Activated CD4-positive, alpha-beta T cell treated with anti-CD3 and anti-CD28 coated beads for 48 hours (primary cell): Measurements from ENCODE around the gene FCN1.
"Not testable (repeated sequence)": the region's sequence is repeated elsewhere in the genome, so short reads cannot be mapped to it uniquely, and the experiment has no call there.

Experiments used
- DNase-seq: peaks from one replicate; pipeline ENCODE4 v3.0.0-alpha.2; 2020

The FCN1 gene

GRCh38 chr9:134917431-134918373, at the start of gene FCN1:
Gene FCN1 (minus strand): TSS chr9:134917912. CDS start chr9:134917871, 41 bp downstream.
- DNase-seq, result no peak

GRCh38 chr9:134966697-134967546, 49.2 kb upstream of the FCN1 start:
- DNase-seq, result no peak

DNA sequence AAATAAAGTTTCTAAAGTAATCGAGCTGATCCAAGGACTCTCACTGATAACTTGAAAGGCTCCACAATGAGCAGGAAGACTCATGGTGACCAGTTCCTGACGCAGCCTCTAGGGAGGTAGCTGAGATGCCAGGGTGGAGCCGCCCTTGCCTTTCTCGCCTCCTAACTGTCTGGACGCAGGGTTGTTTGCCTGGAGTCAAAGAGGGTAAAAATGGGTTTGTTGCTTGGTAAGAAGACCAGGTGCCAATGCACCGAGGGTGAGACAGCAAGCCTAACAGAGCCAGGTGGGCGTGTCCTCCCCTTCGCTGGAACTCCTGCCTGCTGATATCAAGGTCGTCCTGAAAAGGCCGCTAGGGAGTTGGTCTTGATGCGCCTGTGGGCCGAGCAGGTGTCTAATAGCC, 48.6 kb upstream of the FCN1 start:
- no peak for DNase-seq

- DNase-seq, result no peak
Observed at GRCh38 chr9:134965851-134966250, 48.1 kb upstream of the FCN1 start.

DNA sequence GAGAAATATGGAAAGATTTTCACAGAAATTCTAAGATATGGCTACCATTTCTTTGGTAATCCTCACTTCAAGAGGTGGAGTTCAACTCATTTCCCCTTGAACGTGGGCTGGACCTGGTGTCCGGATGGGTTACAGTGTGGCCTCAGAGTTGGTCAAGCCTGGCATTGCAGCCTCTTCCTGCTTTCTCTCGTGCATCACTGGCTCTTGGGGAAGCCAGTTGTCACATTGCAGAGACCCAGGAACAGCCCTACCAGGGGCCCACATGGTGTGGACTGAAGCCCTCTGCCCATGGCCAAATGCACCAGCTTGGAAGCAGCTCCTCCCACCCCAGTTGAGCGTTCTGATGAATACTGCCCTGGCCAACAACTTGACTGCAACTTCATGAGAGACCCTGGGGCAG, 47.7 kb upstream of the FCN1 start:
- no peak for DNase-seq

DNA sequence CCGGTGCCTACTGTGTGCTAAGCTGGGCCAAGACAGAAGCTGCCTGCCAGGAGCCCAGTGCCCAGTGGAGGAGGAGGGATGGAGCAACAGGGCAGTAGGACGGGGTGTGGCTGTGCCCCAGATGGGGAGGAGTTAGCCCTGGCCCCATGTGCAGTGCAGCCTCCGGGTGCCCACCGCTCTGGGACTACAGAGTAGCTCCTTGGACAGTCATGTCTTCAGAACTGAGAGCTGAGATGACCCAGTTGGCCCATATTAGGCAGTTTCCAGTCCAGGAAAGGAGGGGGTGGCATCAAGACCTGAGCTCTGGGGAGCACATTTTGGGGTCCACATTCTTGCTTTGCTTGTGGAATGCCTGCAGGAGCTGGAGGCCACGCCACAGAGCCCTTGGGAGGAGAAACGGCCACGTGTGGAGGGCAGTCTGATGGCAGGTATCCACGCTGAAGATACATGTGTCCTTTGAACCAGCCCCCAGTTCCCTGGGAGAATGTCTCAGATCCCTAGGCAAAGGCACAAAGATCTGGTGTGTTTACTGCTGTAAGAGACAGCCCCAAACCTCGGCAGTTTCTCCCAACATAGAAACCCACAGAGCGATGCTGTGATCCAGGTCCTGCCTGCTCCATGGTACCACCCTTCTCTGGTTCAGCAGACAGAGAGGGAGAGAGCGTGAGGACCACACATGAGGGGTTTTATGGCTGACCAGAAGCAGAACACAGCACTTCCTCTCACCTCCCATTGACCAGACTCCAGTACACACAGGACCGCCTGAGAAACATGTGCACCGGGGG, 46.8 kb upstream of the FCN1 start:
- no peak for DNase-seq

GRCh38 chr9:134963546-134963945, 45.8 kb upstream of the FCN1 start:
- DNase-seq, result no peak

DNA sequence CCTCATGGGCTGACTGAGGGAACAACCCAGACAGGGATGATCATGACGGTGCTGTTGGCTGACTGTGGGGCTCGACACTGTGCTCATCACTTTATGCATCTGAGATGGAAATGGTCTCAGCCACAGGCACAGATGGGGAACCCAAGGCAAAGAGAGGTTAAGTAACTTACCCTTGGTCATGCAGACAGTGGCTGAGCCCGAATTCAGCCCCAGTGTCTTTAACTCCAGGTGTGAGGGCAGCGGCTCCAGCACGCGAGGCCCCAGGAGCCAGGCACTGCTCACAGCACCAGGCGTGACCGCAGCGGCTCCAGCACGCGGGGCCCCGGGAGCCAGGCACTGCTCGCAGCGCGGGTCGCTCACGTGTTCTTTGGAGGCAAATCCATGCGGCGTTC, 45.3 kb upstream of the FCN1 start:
- DNase-seq, result no peak

- no peak for DNase-seq
Observed at GRCh38 chr9:134962065-134962972, 44.6 kb upstream of the FCN1 start.

DNA sequence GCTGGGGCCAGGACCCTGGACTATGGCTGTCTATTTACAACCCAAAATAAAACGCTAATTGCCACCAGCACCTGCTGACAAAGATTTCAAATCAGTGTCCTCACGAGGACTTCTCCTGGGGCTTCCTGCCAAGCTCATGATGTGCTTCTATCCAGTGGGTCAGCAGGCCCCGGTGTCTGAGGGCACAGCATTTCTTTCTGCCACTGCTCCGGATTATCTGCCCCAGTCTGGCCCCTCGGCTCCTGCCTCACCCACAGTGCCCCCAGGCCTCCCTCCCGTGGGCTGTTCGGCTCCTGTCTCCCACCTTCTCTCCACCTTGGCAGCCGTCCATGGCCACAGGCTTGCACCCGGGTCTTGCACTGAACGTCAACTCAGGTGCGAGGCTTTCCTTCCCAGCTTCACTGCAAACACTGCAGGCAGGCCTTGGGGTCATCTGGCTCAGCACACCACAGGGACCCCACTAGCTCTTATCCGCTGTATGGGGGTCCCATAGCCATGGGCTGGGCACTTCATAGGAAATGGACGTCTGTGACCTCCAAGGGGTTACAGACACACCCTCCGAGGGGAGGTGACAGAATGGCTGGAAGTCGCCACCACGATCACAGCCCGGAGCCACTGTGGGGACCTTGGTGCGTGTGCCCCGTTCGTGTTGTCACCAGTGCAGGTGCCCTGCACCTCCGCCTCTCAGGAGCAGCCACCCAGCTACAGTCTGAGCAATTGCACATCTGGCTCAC, 43.8 kb upstream of the FCN1 start:
- no peak for DNase-seq

DNA sequence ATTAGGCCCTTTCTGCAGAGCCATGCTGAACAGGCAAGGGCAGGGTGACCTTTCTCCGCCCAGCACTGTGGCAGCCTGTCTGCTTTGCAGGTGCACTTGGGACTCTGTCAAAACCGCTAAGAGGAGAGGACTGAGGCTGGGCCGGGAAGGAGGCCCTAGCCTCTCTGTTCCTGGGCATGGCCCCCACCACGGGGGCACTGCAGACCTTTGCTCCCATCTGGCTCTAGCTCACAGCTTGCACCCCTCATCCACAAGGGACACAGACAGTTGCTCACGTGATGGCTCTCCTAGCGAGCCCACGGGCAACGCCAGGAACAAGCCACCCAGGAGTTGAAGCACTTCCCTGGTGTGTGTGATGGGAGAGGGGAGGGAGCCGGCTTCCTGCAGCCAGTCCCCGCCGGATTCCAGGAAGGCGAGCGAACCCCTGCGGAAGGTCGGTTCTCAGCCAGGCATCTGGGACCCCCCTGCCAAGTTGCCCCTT, 43.0 kb upstream of the FCN1 start:
- no peak for DNase-seq

- DNase-seq, result no peak
Observed at GRCh38 chr9:134959971-134960310, 42.2 kb upstream of the FCN1 start.

DNA sequence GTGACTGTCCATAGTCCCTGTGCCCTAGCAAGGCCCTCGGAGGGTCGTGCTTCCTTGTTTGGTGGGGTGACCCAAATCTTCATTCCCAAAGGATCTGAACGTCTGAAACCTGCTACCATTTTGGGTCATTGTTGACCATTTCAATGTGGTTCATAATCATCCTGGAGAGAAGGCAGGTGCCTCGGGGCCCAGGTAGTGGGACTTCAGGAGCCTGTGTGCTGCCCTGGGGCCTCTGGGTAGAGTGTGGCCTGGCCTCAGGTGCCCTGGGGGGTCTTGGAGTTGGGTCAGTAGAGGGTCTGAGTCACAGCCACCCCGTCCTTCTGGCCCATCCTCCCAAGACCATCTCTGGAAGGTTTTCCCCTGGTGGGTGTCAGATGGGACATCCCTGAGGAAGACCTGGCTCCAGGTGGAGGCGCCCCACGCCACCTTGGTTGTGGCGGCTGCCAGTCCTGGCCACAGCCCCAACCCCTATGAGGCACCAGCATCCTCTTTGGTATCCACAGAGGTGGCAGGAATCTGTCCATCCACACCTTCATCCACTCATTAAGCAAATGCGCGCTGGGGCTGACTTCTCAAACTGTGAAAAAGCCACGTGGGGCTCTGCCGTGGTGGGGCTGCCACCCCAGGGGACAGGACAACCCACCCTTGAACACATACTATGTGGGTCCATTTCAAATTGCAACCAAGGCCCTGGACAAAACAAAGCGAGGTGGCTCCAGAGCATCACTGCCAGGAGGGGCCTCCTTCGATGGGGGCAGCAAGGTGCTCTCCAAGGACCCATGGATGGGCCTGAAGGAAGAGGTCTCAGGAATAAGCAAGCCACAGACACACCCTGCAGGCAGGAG, 41.6 kb upstream of the FCN1 start:
- DNase-seq, result no peak

DNA sequence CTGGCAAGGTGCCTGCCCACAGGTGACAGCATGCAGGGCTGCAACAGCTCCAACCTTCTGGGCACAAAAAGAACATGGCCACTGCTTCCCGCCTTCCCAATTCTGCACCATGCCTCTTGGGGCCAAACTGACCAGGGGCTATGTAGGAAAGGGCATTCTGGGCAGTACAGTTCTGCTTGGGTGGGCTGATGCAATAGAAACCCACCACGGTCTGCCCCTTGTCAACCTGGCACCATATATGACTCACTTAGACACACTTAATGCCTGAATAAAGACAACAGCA, 40.2 kb upstream of the FCN1 start:
- DNase-seq, result no peak

- DNase-seq, result no peak
Observed at GRCh38 chr9:134957165-134957944, 39.6 kb upstream of the FCN1 start.

GRCh38 chr9:134956387-134956786, 38.7 kb upstream of the FCN1 start:
- DNase-seq, result not testable (repeated sequence)

DNA sequence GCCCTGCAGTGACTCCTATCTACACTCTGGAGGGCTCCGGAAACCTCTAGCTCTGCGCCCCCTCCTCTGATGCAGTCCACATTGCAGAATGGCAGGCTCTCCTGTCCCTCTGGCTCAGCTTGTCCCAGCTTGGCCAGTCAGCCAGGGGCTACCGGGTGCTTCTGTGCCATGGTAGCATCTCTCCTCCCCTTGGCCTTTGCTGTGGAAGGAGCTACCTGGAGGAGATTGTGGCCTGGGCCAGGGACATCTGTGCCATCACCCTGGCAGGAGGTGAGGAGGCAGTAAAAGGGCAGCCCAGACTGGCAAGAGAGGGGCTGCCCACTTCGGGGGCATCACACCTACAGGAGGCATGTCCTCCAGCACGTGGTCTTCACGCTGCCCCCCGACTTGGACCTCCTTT, 38.1 kb upstream of the FCN1 start:
- DNase-seq, result no peak

- no peak for DNase-seq
Observed at GRCh38 chr9:134955156-134955555, 37.4 kb upstream of the FCN1 start.

DNA sequence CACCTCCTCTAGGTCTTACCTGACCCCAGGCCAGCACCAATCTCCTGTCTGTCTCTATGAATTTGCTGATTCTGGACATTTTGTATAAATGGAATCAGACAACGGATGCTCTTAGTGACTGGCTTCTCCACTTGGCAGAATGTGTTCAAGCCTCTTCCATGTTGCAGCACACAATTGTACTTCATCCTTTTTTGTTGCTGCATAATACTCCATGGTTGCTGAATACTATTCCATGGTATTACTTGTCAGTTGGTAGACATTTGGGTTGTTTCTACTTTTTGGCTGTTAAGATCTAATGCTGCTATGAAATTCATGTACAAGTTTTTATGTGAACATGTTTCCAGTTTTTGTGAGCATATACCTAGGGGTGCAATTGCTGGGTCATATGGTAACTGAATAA, 34.3 kb upstream of the FCN1 start:
- DNase-seq, result no peak

- no peak for DNase-seq
Observed at GRCh38 chr9:134951461-134951860, 33.7 kb upstream of the FCN1 start.
